CD4-positive, CD25-positive, alpha-beta regulatory T cell (primary cell): ENCODE data around the gene PRSS22. TPM values are rescaled to one million over a fixed set of nuclear protein-coding genes. Genes with fewer than 3 reads are reported as not detected.
"Not testable (repeated sequence)": the region's sequence is repeated elsewhere in the genome, so short reads cannot be mapped to it uniquely, and the experiment has no call there.

Experiments used
- ATAC-seq, 2 donors: fragments of 150-1000 bp; cut with Tn5 transposase; one replicate each; pipeline ENCODE4 v1.10.0; 2021; ENCODE audit warnings: low read depth in 2 of 2, moderate number of reproducible peaks in 2 of 2, moderate library complexity in 1 of 2
- DNase-seq, 3 donors: peaks; one replicate each; pipeline versions ENCODE4 v3.0.0 to v3.0.0-alpha.2; 2012 to 2022; ENCODE audit warnings: mixed read lengths in 1 of 3
- H3K27ac ChIP-seq: one replicate; pipeline ENCODE4 v1.7.0; 2013; ENCODE audit warnings: mild to moderate bottlenecking, low read length; ENCODE audit not compliant: insufficient read depth, poor library complexity, severe bottlenecking
- H3K27me3 ChIP-seq: one replicate; pipeline ENCODE4 v1.7.0; 2013; ENCODE audit warnings: low read length; ENCODE audit not compliant: control insufficient read depth, insufficient read depth
- H3K36me3 ChIP-seq: one replicate; pipeline ENCODE4 v1.7.0; 2013; ENCODE audit warnings: mild to moderate bottlenecking, low read length, moderate library complexity; ENCODE audit not compliant: control insufficient read depth, insufficient read depth
- H3K4me1 ChIP-seq: 2 replicates; pipeline ENCODE4 v1.7.0; 2013; ENCODE audit warnings: mild to moderate bottlenecking, low read length; ENCODE audit not compliant: insufficient read depth, control insufficient read depth, poor library complexity, severe bottlenecking
- H3K4me3 ChIP-seq: one replicate; pipeline ENCODE4 v1.7.0; 2013; ENCODE audit warnings: low read depth, mild to moderate bottlenecking, low read length, moderate library complexity
- H3K9me3 ChIP-seq, 2 experiments: 1 replicate in 1 of 2; 2 replicates in 1 of 2; pipeline ENCODE4 v1.7.0; 2013; ENCODE audit warnings: low read length in 2 of 2, mild to moderate bottlenecking in 1 of 2, moderate library complexity in 1 of 2; ENCODE audit not compliant: control insufficient read depth in 2 of 2
- H3K27ac Mint-ChIP-seq, 3 donors: one replicate each; pipeline ENCODE4 v1.8.0; 2020 to 2022; ENCODE audit warnings: mild to moderate bottlenecking in 3 of 3, mixed read lengths in 3 of 3, moderate library complexity in 2 of 3
- H3K27me3 Mint-ChIP-seq: one replicate; pipeline ENCODE4 v1.8.0; 2022; ENCODE audit warnings: mild to moderate bottlenecking, mixed read lengths
- H3K36me3 Mint-ChIP-seq: one replicate; pipeline ENCODE4 v1.8.0; 2020; ENCODE audit warnings: mixed read lengths
- H3K4me1 Mint-ChIP-seq, 4 donors: one replicate each; pipeline ENCODE4 v1.8.0; 2020 to 2022; ENCODE audit warnings: mixed read lengths in 4 of 4, mild to moderate bottlenecking in 1 of 4
- H3K4me3 Mint-ChIP-seq, 4 donors: one replicate each; pipeline ENCODE4 v1.8.0; 2020 to 2022; ENCODE audit warnings: mild to moderate bottlenecking in 4 of 4, mixed read lengths in 4 of 4, moderate library complexity in 3 of 4
- H3K9me3 Mint-ChIP-seq, 7 donors: one replicate each; pipeline ENCODE4 v1.8.0; 2020 to 2022; ENCODE audit warnings: mixed read lengths in 7 of 7, mild to moderate bottlenecking in 3 of 7, moderate library complexity in 2 of 7
- polyA plus RNA-seq, 4 donors: library from polyadenylated mRNA; unstranded; fragments of 300-500 nt; fragmentation: Illumina TruSeq; gene quantifications; one replicate each; pipeline ENCODE4 v1.2.3, GENCODE V29; 2021
- total RNA-seq: library from RNA; stranded (reverse); gene quantifications from one replicate; pipeline ENCODE4 v1.2.3, GENCODE V29; 2022

Gene PRSS22, protein sequence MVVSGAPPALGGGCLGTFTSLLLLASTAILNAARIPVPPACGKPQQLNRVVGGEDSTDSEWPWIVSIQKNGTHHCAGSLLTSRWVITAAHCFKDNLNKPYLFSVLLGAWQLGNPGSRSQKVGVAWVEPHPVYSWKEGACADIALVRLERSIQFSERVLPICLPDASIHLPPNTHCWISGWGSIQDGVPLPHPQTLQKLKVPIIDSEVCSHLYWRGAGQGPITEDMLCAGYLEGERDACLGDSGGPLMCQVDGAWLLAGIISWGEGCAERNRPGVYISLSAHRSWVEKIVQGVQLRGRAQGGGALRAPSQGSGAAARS
- not detected for total RNA-seq
- not detected for polyA plus RNA-seq

DNA sequence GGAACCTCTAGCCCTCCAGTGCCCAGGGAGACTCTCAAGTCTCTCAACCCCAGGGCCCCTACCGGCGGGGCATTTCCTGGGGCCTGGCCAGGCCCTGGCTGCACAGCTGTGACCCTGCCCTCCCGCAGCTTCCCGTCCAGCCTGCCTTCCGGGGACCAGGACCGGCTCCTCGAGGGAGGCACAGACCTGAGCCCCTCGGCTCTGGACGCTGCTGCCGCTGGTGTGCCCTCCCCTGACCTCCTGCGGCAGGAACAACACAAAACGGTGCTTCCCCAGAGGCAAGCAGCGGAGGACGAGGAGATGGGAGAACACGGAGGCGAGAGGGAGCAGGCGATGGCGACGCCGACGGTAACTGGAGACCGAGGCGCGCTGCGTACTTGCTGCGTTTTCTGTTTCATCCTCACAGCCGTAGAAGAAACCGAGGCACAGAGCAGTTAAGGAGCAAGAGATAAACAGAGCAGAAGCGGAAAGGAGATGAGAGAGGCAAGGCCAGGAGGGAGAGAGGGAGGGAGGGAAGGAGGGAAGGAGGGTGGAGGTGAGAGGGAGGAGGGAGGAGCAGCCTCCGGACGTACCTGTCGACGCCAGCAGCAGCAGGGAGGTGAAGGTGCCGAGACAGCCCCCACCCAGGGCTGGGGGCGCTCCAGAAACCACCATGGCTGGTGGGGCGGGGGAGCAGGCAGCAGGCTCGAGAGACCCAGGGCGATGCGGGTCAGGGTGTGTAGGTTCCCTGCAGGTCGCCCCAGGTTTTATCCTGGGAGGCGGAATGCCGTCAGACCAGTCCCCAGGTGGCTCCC lies at the start of gene PRSS22:
TSS of gene PRSS22 (minus strand) at position 720 of the 794 bp plus-strand sequence. CDS start at position 654, 66 bp downstream.
- no peaks in the 10 kb centered on the region for H3K36me3 ChIP-seq
- peak within 1 kb of the TSS in 2 of 4 donors; percentile 79 to 91 for H3K4me3 Mint-ChIP-seq
- H3K27me3 Mint-ChIP-seq = peaks cover 29% of the 10 kb centered on the region
- DNase-seq (no peak), ATAC-seq (peak in 1 of 2 donors; percentile 54)
- peaks cover 6% of the 10 kb centered on the region for H3K36me3 Mint-ChIP-seq
- H3K27ac Mint-ChIP-seq = peak within 1 kb of the TSS in 2 of 3 donors; percentile 75 to 92
- H3K4me3 ChIP-seq = peak within 1 kb of the TSS; percentile 19
- H3K27ac ChIP-seq = no peak within 1 kb of the TSS
- H3K27me3 ChIP-seq = no peaks in the 10 kb centered on the region
- H3K4me1 ChIP-seq = peaks cover 13% of the 10 kb centered on the region
- H3K9me3 Mint-ChIP-seq = peaks cover 0 to 9% (median 6%) of the 10 kb centered on the region in 7 donors
- peaks cover 0 to 8% (median under 1%) of the 10 kb centered on the region in 4 donors for H3K4me1 Mint-ChIP-seq
- peaks cover 2 to 10% of the 10 kb centered on the region in 2 experiments for H3K9me3 ChIP-seq

- ATAC-seq, H3K36me3 Mint-ChIP-seq, H3K27me3 ChIP-seq, H3K9me3 ChIP-seq, H3K9me3 Mint-ChIP-seq, H3K4me3 ChIP-seq, H3K36me3 ChIP-seq, H3K27me3 Mint-ChIP-seq: not testable (repeated sequence)
- DNase-seq = peak; percentile 39 to 53 (median 43)
- peak overlapping the region in 1 of 3 donors; percentile 20 for H3K27ac Mint-ChIP-seq
- peak overlapping the region in 2 of 4 donors; percentile 51 to 95 for H3K4me3 Mint-ChIP-seq
- H3K27ac ChIP-seq = peak overlapping the region; percentile 5
- H3K4me1 Mint-ChIP-seq = peaks cover 3 to 39% (median 22%) of the 10 kb centered on the region in 4 donors
- peaks cover 34% of the 10 kb centered on the region for H3K4me1 ChIP-seq
Measured at GRCh38 chr16:2907084-2907753, 49.2 kb upstream of the PRSS22 start.

- no peaks in the 10 kb centered on the region for H3K9me3 Mint-ChIP-seq
- Histone ChIP-seq H3K9me3 (no peaks in the 10 kb centered on the region), H3K27me3 (no peaks in the 10 kb centered on the region), H3K27ac (peak overlapping the region; percentile 41), H3K4me1 (peaks cover 28% of the 10 kb centered on the region), H3K4me3 (peak overlapping the region; percentile 37), H3K36me3 (no peaks in the 10 kb centered on the region)
- peaks cover 0 to 32% (median 22%) of the 10 kb centered on the region in 4 donors for H3K4me1 Mint-ChIP-seq
- peaks cover 7% of the 10 kb centered on the region for H3K27me3 Mint-ChIP-seq
- peak overlapping the region; percentile 54 to 95 (median 92) for H3K4me3 Mint-ChIP-seq
- H3K27ac Mint-ChIP-seq = peak overlapping the region in 2 of 3 donors; percentile 49 to 65
- H3K36me3 Mint-ChIP-seq = no peaks in the 10 kb centered on the region
- ATAC-seq (no peak), DNase-seq (no peak)
Measured at GRCh38 chr16:2905988-2906387, 48.0 kb upstream of the PRSS22 start.

DNA sequence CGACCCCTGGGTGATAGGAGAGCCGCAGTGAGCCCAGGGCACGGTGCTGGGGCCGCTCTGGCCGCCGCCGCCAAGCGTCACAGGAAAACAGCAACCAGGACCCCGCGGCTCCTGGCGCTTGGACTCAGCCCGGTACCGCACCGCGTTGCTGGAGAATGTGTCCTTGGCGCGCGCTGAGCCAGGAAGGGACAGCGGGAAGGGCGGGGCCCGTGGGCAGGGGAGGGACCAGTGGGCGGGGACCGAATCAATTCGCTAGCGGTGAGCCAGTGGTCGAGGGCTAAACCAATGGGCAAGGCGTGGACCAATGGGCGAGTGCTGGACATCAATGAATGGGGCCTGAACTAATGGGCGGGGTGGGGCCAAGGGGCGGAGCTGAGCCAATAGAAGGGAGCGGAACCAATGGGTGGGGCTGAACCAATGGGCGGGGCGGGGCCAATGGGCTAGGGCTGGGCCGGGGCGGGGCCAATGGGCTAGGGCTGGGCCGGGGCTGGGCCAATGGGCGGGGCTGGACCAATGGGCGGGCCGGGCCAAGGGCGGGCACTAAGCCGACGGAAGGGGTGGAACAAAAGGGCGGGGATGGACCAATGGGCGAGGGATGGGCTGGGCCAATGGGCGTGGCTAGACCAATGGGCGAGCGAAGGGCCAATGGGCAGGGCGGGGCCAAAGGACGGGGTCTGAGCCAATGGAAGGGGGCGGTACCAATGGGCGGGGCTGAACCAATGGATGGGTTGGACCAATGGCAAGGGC lies 47.4 kb upstream of the PRSS22 start:
- peak; percentile 82 to 94 (median 86) for DNase-seq
- Histone ChIP-seq H3K4me3 (no peak overlapping the region), H3K27ac (peak overlapping the region; percentile 61), H3K36me3 (no peaks in the 10 kb centered on the region), H3K27me3 (no peaks in the 10 kb centered on the region), H3K4me1 (peaks cover 28% of the 10 kb centered on the region), H3K9me3 (no peaks in the 10 kb centered on the region)
- ATAC-seq = peak; percentile 71 to 75
- Mint-ChIP-seq H3K27ac (peak overlapping the region in 2 of 3 donors; percentile 82 to 83), H3K36me3 (no peaks in the 10 kb centered on the region), H3K4me3 (peak overlapping the region; percentile 91 to 98 (median 94)), H3K9me3 (no peaks in the 10 kb centered on the region), H3K4me1 (peaks cover 0 to 29% (median 21%) of the 10 kb centered on the region in 4 donors), H3K27me3 (peaks cover 7% of the 10 kb centered on the region)

- Histone ChIP-seq H3K36me3 (no peaks in the 10 kb centered on the region), H3K4me1 (peaks cover 28% of the 10 kb centered on the region), H3K9me3 (no peaks in the 10 kb centered on the region), H3K27ac (peak overlapping the region; percentile 61), H3K4me3 (peak overlapping the region; percentile 74), H3K27me3 (no peaks in the 10 kb centered on the region)
- H3K9me3 Mint-ChIP-seq = no peaks in the 10 kb centered on the region
- H3K27me3 Mint-ChIP-seq = peaks cover 7% of the 10 kb centered on the region
- peak overlapping the region; percentile 91 to 98 (median 94) for H3K4me3 Mint-ChIP-seq
- ATAC-seq (no peak), DNase-seq (no peak)
- H3K36me3 Mint-ChIP-seq = no peaks in the 10 kb centered on the region
- H3K4me1 Mint-ChIP-seq = peaks cover 0 to 29% (median 21%) of the 10 kb centered on the region in 4 donors
- peak overlapping the region in 2 of 3 donors; percentile 82 to 83 for H3K27ac Mint-ChIP-seq
Measured at GRCh38 chr16:2904922-2905240, 46.9 kb upstream of the PRSS22 start.

- H3K27me3 ChIP-seq = no peaks in the 10 kb centered on the region
- Mint-ChIP-seq H3K4me1 (peaks cover 0 to 29% (median 21%) of the 10 kb centered on the region in 4 donors), H3K9me3 (no peaks in the 10 kb centered on the region), H3K27ac (peak overlapping the region; percentile 82 to 83 (median 83)), H3K36me3 (no peaks in the 10 kb centered on the region), H3K27me3 (peaks cover 7% of the 10 kb centered on the region), H3K4me3 (peak overlapping the region; percentile 91 to 98 (median 94))
- peak; percentile 65 to 66 for ATAC-seq
- peaks cover 28% of the 10 kb centered on the region for H3K4me1 ChIP-seq
- no peaks in the 10 kb centered on the region for H3K36me3 ChIP-seq
- DNase-seq = peak; percentile 70 to 86 (median 79)
- H3K4me3 ChIP-seq = peak overlapping the region; percentile 74
- H3K27ac ChIP-seq = peak overlapping the region; percentile 61
- H3K9me3 ChIP-seq = no peaks in the 10 kb centered on the region
Measured at GRCh38 chr16:2904100-2904921, 46.3 kb upstream of the PRSS22 start.
